ENCODE data around the gene IGLON5.
A peak's percentile ranks its signal among the peaks of the same experiment; 100 is the strongest.

Gene IGLON5

GRCh38 chr19:51282335-51282734 is 29.1 kb upstream of the IGLON5 start:
- DNase-seq (ENCODE audit: low spot score) = peak; percentile 43
- H3K4me3 ChIP-seq = no peak overlapping the region
- no peak overlapping the region for H3K27ac ChIP-seq
- no peak for TF ChIP-seq CTCF (IDR thresholded peaks at IDR 0.05)

GRCh38 chr19:51285682-51286081 is 25.8 kb upstream of the IGLON5 start:
- no peak for TF ChIP-seq CTCF (IDR thresholded peaks at IDR 0.05)
- H3K27ac ChIP-seq = no peak overlapping the region
- no peak for DNase-seq (ENCODE audit: low spot score)
- no peak overlapping the region for H3K4me3 ChIP-seq

GRCh38 chr19:51289635-51290034 is 21.8 kb upstream of the IGLON5 start:
- TF ChIP-seq CTCF (IDR thresholded peaks at IDR 0.05) = no peak
- H3K4me3 ChIP-seq = no peak overlapping the region
- DNase-seq (ENCODE audit: low spot score) = no peak
- no peak overlapping the region for H3K27ac ChIP-seq

GRCh38 chr19:51292971-51293370 is 18.5 kb upstream of the IGLON5 start:
- DNase-seq (ENCODE audit: low spot score) = no peak
- no peak for TF ChIP-seq CTCF (IDR thresholded peaks at IDR 0.05)
- Histone ChIP-seq H3K4me3 (no peak overlapping the region), H3K27ac (no peak overlapping the region)

- Histone ChIP-seq H3K27ac (no peak overlapping the region), H3K4me3 (no peak overlapping the region)
- no peak for DNase-seq (ENCODE audit: low spot score)
- no peak for TF ChIP-seq CTCF (IDR thresholded peaks at IDR 0.05)
Observed at GRCh38 chr19:51293571-51294210, 17.8 kb upstream of the IGLON5 start.

GRCh38 chr19:51294211-51294976 is 17.1 kb upstream of the IGLON5 start:
- Histone ChIP-seq H3K4me3 (no peak overlapping the region), H3K27ac (no peak overlapping the region)
- DNase-seq (ENCODE audit: low spot score) = no peak
- TF ChIP-seq CTCF (IDR thresholded peaks at IDR 0.05) = no peak

GRCh38 chr19:51294977-51295375 is 16.5 kb upstream of the IGLON5 start:
- no peak for TF ChIP-seq CTCF (IDR thresholded peaks at IDR 0.05)
- no peak overlapping the region for H3K27ac ChIP-seq
- no peak overlapping the region for H3K4me3 ChIP-seq
- DNase-seq (ENCODE audit: low spot score) = no peak
